Right lobe of liver (tissue), 6 donors: ENCODE results near the gene ATXN1. TPM values are rescaled to one million over a fixed set of nuclear protein-coding genes. Genes with fewer than 3 reads are reported as not detected.

Experiments used
- ATAC-seq, 4 donors: fragments of 200-7000 bp; cut with Tn5 transposase; one replicate each; pipeline ENCODE4 v1.9.1; 2020; ENCODE audit warnings: mild to moderate bottlenecking in 4 of 4, moderate library complexity in 4 of 4
- DNase-seq, 3 donors: peaks; one replicate each; pipeline ENCODE4 v3.0.0-alpha.2; 2020
- H3K27ac ChIP-seq, 3 donors: fragments of 200-600 bp; one replicate each; pipeline ENCODE4 v1.8.0; 2022
- H3K27me3 ChIP-seq, 2 donors: fragments of 200-600 bp; one replicate each; pipeline ENCODE4 v1.8.0; 2022
- H3K36me3 ChIP-seq, 4 donors: fragments of 200-600 bp; sonication (generic) in 1 of 4; one replicate each; pipeline versions ENCODE4 v1.5.1 to v1.8.0; 2017 to 2022; ENCODE audit warnings: control low read depth in 1 of 4
- H3K4me1 ChIP-seq, 4 donors: fragments of 200-600 bp; sonication (generic) in 1 of 4; one replicate each; pipeline versions ENCODE4 v1.5.1 to v1.8.0; 2017 to 2022; ENCODE audit warnings: control low read depth in 1 of 4
- H3K4me3 ChIP-seq, 3 donors: fragments of 200-600 bp; one replicate each; pipeline ENCODE4 v1.8.0; 2022
- H3K9me3 ChIP-seq, 4 donors: fragments of 200-600 bp; sonication (generic) in 1 of 4; one replicate each; pipeline versions ENCODE4 v1.5.1 to v1.8.0; 2017 to 2022; ENCODE audit warnings: control low read depth in 1 of 4
- POLR2A ChIP-seq: fragments of 450-650 bp; IDR thresholded peaks from one replicate; pipeline ENCODE4 v1.6.1; 2017; ENCODE audit warnings: antibody characterized with exemption, mild to moderate bottlenecking
- WGBS: methylation state at CpG from one replicate; pipeline ENCODE4 v1.1.6; 2018; ENCODE audit warnings: low coverage, low lambda C conversion rate; ENCODE audit not compliant: insufficient coverage; ENCODE audit errors: missing lambda C conversion rate; 5-methylcytosine and 5-hydroxymethylcytosine counted together
- intact Hi-C, 2 donors: fragments of 100-400 bp; cut with DNase I; formaldehyde crosslinking; loops; one replicate each; pipeline versions ENCODE4 v1.11.2 to v1.14.1; 2022
- total RNA-seq, 6 experiments: library from RNA; depleted of rRNA in 2 of 6; stranded (reverse); fragments of >200 nt in 2 of 6; fragmentation: NEBNext Ultra II Directional in 3 of 6; extraction: Animal tissue kit (Norgen Biotek cat#: 25700) in 3 of 6; gene quantifications; one replicate each; pipeline versions ENCODE4 v1.1.0 to v1.2.4, GENCODE V29; 2016 to 2023
- TF ChIP-seq, protein P1 (sequence below), 4 donors: fragments of 200-600 bp in 3 of 4; fragments of 450-650 bp in 1 of 4; IDR thresholded peaks; one replicate each; pipeline versions ENCODE4 v1.5.1 to v1.8.0; 2016 to 2022; ENCODE audit warnings: antibody characterized with exemption in 4 of 4, mild to moderate bottlenecking in 2 of 4
- donor health status: DM: no; HTN: yes; CAD: no.
- donor health status: DM: no; HTN: no; CAD: no.
- donor health status: DM: no; HTN: no; CAD: no.
- donor health status: DM: no; HTN: yes; CAD: no.
- donor health status: DM: no; HTN: yes; CAD: no.

Gene ATXN1
- total RNA-seq, 6 experiments from 2014 or later: 23.2 to 28.7 (median 25.0) TPM

DNA sequence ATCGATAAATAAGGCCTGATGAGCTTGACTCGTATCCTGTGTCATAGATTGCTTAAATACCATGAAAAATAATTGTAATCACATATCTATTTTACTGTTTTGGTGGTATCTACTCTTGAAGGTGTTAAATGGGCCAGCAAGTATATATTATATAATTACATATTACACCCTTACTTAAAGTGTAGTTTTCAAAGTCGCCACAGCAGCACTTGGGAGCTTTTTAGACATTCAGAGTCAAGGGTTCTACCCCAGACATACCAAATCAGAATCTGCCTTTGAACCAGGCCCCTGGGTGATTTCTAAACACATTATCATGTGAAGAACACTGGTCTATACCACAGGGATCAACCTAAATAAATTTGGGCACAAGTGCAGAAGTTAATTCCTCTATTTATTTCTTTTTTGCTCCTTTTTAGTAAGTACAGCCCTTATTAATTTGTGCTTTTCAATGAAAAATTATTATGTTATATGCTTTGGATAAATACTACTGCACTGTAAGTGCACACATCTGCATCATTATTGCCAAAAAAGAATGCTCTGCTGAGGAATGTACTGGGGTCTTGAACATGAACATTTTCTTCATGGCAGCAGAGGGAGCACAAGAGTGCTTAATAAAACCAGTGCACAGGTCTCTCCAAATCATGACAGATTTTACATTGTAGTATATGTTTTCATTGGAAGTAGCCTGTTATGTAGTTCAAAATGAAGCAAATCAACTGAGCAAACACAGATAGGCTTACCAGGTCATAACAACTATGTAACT, 3.1 kb upstream of the ATXN1 start:
- Histone ChIP-seq H3K4me1 (peaks cover 0 to 28% (median 3%) of the 10 kb centered on the region in 4 donors), H3K27ac (peak overlapping the region in 2 of 3 donors; percentile 95 to 96), H3K9me3 (no peaks in the 10 kb centered on the region), H3K4me3 (peak overlapping the region in 1 of 3 donors; percentile 79), H3K27me3 (no peaks in the 10 kb centered on the region), H3K36me3 (no peaks in the 10 kb centered on the region)
- DNase-seq (no peak), ATAC-seq (no peak)
- no peak for TF ChIP-seq POLR2A
- TF ChIP-seq, protein P1, sequence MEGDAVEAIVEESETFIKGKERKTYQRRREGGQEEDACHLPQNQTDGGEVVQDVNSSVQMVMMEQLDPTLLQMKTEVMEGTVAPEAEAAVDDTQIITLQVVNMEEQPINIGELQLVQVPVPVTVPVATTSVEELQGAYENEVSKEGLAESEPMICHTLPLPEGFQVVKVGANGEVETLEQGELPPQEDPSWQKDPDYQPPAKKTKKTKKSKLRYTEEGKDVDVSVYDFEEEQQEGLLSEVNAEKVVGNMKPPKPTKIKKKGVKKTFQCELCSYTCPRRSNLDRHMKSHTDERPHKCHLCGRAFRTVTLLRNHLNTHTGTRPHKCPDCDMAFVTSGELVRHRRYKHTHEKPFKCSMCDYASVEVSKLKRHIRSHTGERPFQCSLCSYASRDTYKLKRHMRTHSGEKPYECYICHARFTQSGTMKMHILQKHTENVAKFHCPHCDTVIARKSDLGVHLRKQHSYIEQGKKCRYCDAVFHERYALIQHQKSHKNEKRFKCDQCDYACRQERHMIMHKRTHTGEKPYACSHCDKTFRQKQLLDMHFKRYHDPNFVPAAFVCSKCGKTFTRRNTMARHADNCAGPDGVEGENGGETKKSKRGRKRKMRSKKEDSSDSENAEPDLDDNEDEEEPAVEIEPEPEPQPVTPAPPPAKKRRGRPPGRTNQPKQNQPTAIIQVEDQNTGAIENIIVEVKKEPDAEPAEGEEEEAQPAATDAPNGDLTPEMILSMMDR (IDR thresholded peaks at IDR 0.05): peak; percentile 28 to 46 (median 38)
- WGBS: 25% methylated on average over 3 of the region's 3 CpGs
- intact Hi-C loops: no loop called here

DNA sequence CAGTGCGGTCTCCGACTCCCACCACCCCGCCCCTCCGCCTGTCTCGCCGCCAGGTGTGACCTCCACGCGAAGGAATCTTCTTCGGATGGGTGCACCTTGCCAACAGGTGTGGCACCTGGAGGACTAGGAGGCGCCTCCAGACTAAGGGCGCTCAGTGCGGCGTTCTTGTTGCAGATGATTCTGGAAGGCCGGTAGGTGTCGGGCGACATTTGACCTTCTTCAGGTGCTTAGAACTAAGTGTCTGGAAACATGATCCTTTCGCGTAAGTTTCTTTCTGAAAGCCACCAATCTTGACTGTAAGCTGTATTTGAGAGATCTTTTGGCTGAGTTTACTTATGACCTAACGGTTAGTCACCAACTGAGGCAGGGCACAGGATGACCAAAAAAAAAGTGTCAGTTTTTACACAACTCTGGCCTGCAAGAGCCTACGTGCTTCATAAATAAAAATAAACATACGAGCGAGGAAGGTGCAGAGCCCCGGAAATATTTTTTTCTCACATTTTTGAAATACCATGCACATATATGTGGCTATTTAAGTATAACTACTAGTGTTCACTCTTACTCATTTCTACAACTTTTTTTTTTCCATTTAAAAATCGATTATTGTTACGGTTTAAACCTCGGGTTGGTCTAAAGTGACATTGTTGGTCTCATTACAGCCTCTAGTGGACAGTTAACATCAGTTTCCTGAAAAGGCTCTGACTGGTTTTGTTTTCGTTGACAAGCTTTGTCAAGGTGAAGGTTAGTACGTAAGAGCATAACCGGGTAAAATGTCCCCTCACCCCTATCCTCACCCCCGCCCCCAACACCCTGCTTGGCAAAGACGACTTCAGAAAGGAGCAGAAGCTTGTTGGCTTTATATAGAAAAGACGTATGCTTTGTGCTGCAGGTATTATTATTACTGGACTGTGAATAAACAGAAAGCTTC, 1.6 kb upstream of the ATXN1 start:
- H3K27ac ChIP-seq: peak overlapping the region; percentile 94 to 96 (median 95)
- peaks cover 0 to 32% (median 8%) of the 10 kb centered on the region in 4 donors for H3K4me1 ChIP-seq
- H3K36me3 ChIP-seq: no peaks in the 10 kb centered on the region
- intact Hi-C loops: no loop called here
- ATAC-seq: peak; percentile 23 to 40 (median 35)
- no peaks in the 10 kb centered on the region for H3K9me3 ChIP-seq
- peak overlapping the region; percentile 66 to 79 (median 74) for H3K4me3 ChIP-seq
- TF ChIP-seq, protein P1 (IDR thresholded peaks at IDR 0.05): peak; percentile 66 to 86 (median 76)
- no peak for TF ChIP-seq POLR2A
- 0% methylated on average over 26 of the region's 32 CpGs for WGBS
- peak; percentile 59 to 77 (median 72) for DNase-seq
- no peaks in the 10 kb centered on the region for H3K27me3 ChIP-seq

DNA sequence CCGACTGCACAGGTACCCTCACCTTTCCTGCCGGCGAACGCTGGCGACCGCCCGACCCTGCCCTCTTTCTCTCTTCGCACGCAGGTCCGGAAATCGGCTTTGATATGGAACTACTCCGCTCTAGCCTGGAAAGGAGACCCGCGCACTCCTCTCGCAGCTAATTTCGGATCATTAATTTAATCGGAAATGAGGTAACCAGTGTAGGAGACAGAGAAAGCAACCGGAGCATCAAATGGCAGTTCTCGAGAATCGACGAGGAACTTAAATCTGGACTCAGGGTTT, 949 bp upstream of the ATXN1 start:
- intact Hi-C loops: no loop called here

More for the DNA sequence above, 949 bp upstream of the ATXN1 start:
- ATAC-seq (peak in 3 of 4 donors; percentile 1 to 3 (median 2)), DNase-seq (no peak)
- peak overlapping the region; percentile 94 to 96 (median 95) for H3K27ac ChIP-seq
- no peaks in the 10 kb centered on the region for H3K9me3 ChIP-seq
- TF ChIP-seq, protein P1 (IDR thresholded peaks at IDR 0.05): no peak
- no peak for TF ChIP-seq POLR2A
- 0% methylated on average over 16 of the region's 21 CpGs for whole genome bisulfite sequencing
- H3K4me3 ChIP-seq: peak overlapping the region; percentile 66 to 79 (median 74)
- no peaks in the 10 kb centered on the region for H3K36me3 ChIP-seq
- no peaks in the 10 kb centered on the region for H3K27me3 ChIP-seq
- peaks cover 0 to 34% (median 8%) of the 10 kb centered on the region in 4 donors for H3K4me1 ChIP-seq
